Measurements from ENCODE around the gene TMEM63A. TPM values are rescaled to one million over a fixed set of nuclear protein-coding genes. Genes with fewer than 3 reads are reported as not detected.
A peak's percentile ranks its signal among the peaks of the same experiment; 100 is the strongest.
"Not testable (repeated sequence)": the region's sequence is repeated elsewhere in the genome, so short reads cannot be mapped to it uniquely, and the experiment has no call there.

TMEM63A gene
- total RNA-seq, 1 experiment from 2014 or later: 115 TPM

GRCh38 chr1:225817611-225818061, 64.5 kb downstream of the TMEM63A start:
- Histone ChIP-seq H3K36me3 (ENCODE audit: low read depth) (peaks cover 61% of the 10 kb centered on the region), H3K4me1 (replicated peaks; ENCODE audit: insufficient read depth) (peaks cover 62% of the 10 kb centered on the region), H3K4me3 (peak overlapping the region; percentile 16; the same call in 1 of the 2 replicates), H3F3A (ENCODE audit: insufficient read depth, low read depth) (peaks cover 33% of the 10 kb centered on the region), H2AFZ (no peak overlapping the region), H3K9me3 (ENCODE audit: insufficient read depth, low read depth) (no peaks in the 10 kb centered on the region), H3K79me2 (ENCODE audit: low read depth) (peaks cover 79% of the 10 kb centered on the region), H3K9me2 (ENCODE audit: insufficient read depth) (no peaks in the 10 kb centered on the region; the same call in 1 of the 2 replicates), H4K20me1 (ENCODE audit: insufficient read depth) (no peaks in the 10 kb centered on the region), H3K4me2 (peak overlapping the region; percentile 61), H3K27ac (peak overlapping the region; percentile 93), H3K27me3 (ENCODE audit: insufficient read depth, low read depth) (no peaks in the 10 kb centered on the region)
- intact Hi-C loops (cut with micrococcal nuclease; ENCODE audit: unreplicated experiment): no loop called here
- BruUV-seq (replicated peaks): no TSS peak
- POLR2A ChIA-PET (ENCODE audit: unreplicated experiment): interaction anchor here (0.6 kb wide), 1 partner anchor 15 kb away, joined by 6 read pairs; no protein-coding TSS in a partner anchor
- CTCF ChIA-PET: no interaction called here
- peak; percentile 84 to 96 for DNase-seq
- TF ChIP-seq CTCF (conservative IDR thresholded peaks at IDR 0.05): no peak
- TF ChIP-seq EZH2 (IDR thresholded peaks at IDR 0.05; ENCODE audit: low read depth): no peak

GRCh38 chr1:225816643-225817538, 65.3 kb downstream of the TMEM63A start:
- Histone ChIP-seq H3K27ac (peak overlapping the region; percentile 93), H3K9me2 (ENCODE audit: insufficient read depth) (no peaks in the 10 kb centered on the region; the same call in 1 of the 2 replicates), H2AFZ (no peak overlapping the region), H3K27me3 (ENCODE audit: insufficient read depth, low read depth) (no peaks in the 10 kb centered on the region), H3K4me2 (peak overlapping the region; percentile 61), H3F3A (ENCODE audit: insufficient read depth, low read depth) (peaks cover 40% of the 10 kb centered on the region), H3K4me3 (peak overlapping the region; percentile 16; the same call in 1 of the 2 replicates), H3K36me3 (ENCODE audit: low read depth) (peaks cover 56% of the 10 kb centered on the region), H3K4me1 (replicated peaks; ENCODE audit: insufficient read depth) (peaks cover 70% of the 10 kb centered on the region), H3K79me2 (ENCODE audit: low read depth) (peaks cover 79% of the 10 kb centered on the region), H4K20me1 (ENCODE audit: insufficient read depth) (no peaks in the 10 kb centered on the region), H3K9me3 (ENCODE audit: insufficient read depth, low read depth) (no peaks in the 10 kb centered on the region)
- DNase-seq: no peak
- TF ChIP-seq EZH2 (IDR thresholded peaks at IDR 0.05; ENCODE audit: low read depth): no peak
- no peak for TF ChIP-seq CTCF (conservative IDR thresholded peaks at IDR 0.05)
- CTCF ChIA-PET: no interaction called here
- POLR2A ChIA-PET (ENCODE audit: unreplicated experiment): no interaction called here
- TSS peak; percentile 86 for BruUV-seq (replicated peaks)
- intact Hi-C loops (cut with micrococcal nuclease; ENCODE audit: unreplicated experiment): no loop called here

- intact Hi-C loops (cut with micrococcal nuclease; ENCODE audit: unreplicated experiment): no loop called here
- H2AFZ ChIP-seq: no peak overlapping the region
- CTCF ChIA-PET: no interaction called here
Observed at GRCh38 chr1:225815526-225816178, 66.5 kb downstream of the TMEM63A start.

GRCh38 chr1:225815090-225815489, 67.1 kb downstream of the TMEM63A start:
- Histone ChIP-seq H3K4me1 (replicated peaks; ENCODE audit: insufficient read depth) (peaks cover 76% of the 10 kb centered on the region), H3K36me3 (ENCODE audit: low read depth) (peaks cover 42% of the 10 kb centered on the region), H3F3A (ENCODE audit: insufficient read depth, low read depth) (peaks cover 44% of the 10 kb centered on the region), H3K4me2 (peak overlapping the region; percentile 95; the same call in 1 of the 2 replicates), H3K79me2 (ENCODE audit: low read depth) (peaks cover 83% of the 10 kb centered on the region), H3K27ac (peak overlapping the region; percentile 87)
- intact Hi-C loops (cut with micrococcal nuclease; ENCODE audit: unreplicated experiment); POLR2A ChIA-PET (ENCODE audit: unreplicated experiment); H3K9me3 ChIP-seq (ENCODE audit: insufficient read depth, low read depth); DNase-seq; H2AFZ ChIP-seq; H3K9me2 ChIP-seq (ENCODE audit: insufficient read depth); H3K4me3 ChIP-seq; H4K20me1 ChIP-seq (ENCODE audit: insufficient read depth); H3K27me3 ChIP-seq (ENCODE audit: insufficient read depth, low read depth); BruUV-seq (replicated peaks): not testable (repeated sequence)
- CTCF ChIA-PET: interaction anchor here (0.6 to 0.9 kb wide), 2 partner anchors 38 to 338 kb away, joined by 3 to 4 read pairs; partner anchors contain the start of gene SRP9

More at GRCh38 chr1:225815526-225816178, 66.5 kb downstream of the TMEM63A start:
- TF ChIP-seq EZH2 (IDR thresholded peaks at IDR 0.05; ENCODE audit: low read depth) (no peak), CTCF (conservative IDR thresholded peaks at IDR 0.05) (no peak)
- H3F3A ChIP-seq (ENCODE audit: insufficient read depth, low read depth): peaks cover 44% of the 10 kb centered on the region
- no peaks in the 10 kb centered on the region for H4K20me1 ChIP-seq (ENCODE audit: insufficient read depth)
- DNase-seq: no peak
- BruUV-seq (replicated peaks): no TSS peak
- H3K4me2 ChIP-seq: no peak overlapping the region
- peak overlapping the region; percentile 93 for H3K27ac ChIP-seq
- peaks cover 85% of the 10 kb centered on the region for H3K79me2 ChIP-seq (ENCODE audit: low read depth)
- POLR2A ChIA-PET (ENCODE audit: unreplicated experiment): no interaction called here
- H3K4me1 ChIP-seq (replicated peaks; ENCODE audit: insufficient read depth): peaks cover 79% of the 10 kb centered on the region
- no peaks in the 10 kb centered on the region for H3K9me3 ChIP-seq (ENCODE audit: insufficient read depth, low read depth)
- H3K4me3 ChIP-seq: no peak overlapping the region
- no peaks in the 10 kb centered on the region; the same call in 1 of the 2 replicates for H3K9me2 ChIP-seq (ENCODE audit: insufficient read depth)
- H3K27me3 ChIP-seq (ENCODE audit: insufficient read depth, low read depth): no peaks in the 10 kb centered on the region
- H3K36me3 ChIP-seq (ENCODE audit: low read depth): peaks cover 48% of the 10 kb centered on the region

Data from PC-9 (cell line).